Measurements from ENCODE around the gene C6orf136.

GRCh38 chr6:30644769-30645168 is 2.2 kb upstream of the C6orf136 start:
- no peak for TF ChIP-seq POLR2A (IDR thresholded peaks at IDR 0.05)
- TF ChIP-seq, protein P1, sequence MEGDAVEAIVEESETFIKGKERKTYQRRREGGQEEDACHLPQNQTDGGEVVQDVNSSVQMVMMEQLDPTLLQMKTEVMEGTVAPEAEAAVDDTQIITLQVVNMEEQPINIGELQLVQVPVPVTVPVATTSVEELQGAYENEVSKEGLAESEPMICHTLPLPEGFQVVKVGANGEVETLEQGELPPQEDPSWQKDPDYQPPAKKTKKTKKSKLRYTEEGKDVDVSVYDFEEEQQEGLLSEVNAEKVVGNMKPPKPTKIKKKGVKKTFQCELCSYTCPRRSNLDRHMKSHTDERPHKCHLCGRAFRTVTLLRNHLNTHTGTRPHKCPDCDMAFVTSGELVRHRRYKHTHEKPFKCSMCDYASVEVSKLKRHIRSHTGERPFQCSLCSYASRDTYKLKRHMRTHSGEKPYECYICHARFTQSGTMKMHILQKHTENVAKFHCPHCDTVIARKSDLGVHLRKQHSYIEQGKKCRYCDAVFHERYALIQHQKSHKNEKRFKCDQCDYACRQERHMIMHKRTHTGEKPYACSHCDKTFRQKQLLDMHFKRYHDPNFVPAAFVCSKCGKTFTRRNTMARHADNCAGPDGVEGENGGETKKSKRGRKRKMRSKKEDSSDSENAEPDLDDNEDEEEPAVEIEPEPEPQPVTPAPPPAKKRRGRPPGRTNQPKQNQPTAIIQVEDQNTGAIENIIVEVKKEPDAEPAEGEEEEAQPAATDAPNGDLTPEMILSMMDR (IDR thresholded peaks at IDR 0.05) = no peak

Data from adrenal gland (tissue), 5 donors.